Measurements from ENCODE around the gene CCDC70.
"Not testable (repeated sequence)": the region's sequence is repeated elsewhere in the genome, so short reads cannot be mapped to it uniquely, and the experiment has no call there.

Gene CCDC70

GRCh38 chr13:51865838-51866237 lies 4.1 kb downstream of the CCDC70 start:
- no peak for DNase-seq

GRCh38 chr13:51867062-51867461 lies 5.3 kb downstream of the CCDC70 start:
- no peak for DNase-seq

DNA sequence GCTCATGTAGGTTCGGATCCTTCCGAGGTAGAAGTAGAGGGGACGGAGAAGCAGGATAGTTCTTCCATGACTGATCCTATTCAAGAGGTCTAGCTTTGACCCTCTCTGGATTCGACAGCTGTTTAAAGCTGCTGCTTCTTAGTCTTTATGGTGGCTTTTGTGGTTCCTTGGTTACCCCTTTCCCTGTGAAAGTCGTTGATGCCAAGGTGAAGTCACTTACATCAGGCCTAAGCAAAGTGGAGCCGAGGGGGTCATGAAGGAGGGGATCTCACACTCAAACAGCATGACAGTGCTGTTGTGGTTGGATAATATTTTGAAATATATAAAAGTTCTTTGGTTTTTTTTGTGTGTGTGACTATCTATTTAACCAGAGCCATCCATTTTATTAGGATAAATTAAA lies 8.1 kb downstream of the CCDC70 start:
- DNase-seq, result no peak

GRCh38 chr13:51870616-51871015 lies 8.8 kb downstream of the CCDC70 start:
- DNase-seq, result no peak

DNA sequence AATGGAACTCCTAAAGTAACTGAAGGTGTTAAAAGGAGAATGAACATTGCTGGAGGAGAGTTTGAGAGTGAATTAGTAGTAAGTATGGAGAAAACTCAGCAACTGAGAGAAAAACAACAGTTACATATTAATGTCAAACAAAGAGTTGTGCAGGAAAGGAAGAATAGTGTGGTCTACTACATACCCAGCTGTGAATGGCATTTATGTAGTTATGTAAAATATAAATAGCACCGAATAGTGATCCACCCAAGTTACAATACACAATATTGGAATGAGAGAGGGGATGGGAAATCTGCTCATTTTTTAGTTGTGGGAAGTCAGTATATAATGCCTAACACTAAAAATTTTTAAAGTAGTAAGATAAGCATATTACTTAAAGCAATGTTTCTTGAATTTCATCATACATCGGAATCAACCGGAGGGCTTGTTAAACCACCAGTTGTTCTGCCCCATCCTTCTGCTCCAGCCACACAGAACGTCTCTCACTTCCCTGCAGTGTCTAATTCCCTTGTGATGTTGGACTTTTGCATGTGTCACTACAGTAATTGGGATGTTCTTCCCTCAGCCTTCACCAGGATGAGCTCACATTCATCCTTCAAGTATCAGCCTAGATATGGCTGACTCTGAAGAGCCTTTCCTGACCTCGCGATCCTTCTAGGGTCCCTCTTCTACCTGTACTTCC lies 11.5 kb downstream of the CCDC70 start:
- no peak for DNase-seq

DNA sequence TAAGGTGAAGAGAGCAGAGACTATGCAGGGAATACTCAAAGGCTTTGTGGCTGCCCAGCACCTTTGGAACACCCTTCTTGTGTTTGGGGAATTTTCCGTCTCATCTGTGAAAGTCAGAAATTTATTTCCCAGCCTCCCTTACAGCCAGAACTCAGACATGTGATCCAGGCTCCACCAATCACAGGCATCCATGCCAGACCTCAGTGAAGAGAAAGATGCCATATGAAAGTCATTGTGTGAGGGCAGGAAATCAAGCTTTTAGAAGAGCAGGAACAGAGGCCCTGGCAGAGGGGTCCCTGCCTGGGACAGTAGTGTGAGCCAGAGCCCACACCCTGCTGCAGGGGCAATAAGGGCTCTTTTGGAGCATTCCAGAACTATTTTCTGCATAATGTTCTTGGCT lies 12.1 kb downstream of the CCDC70 start:
- no peak for DNase-seq

DNA sequence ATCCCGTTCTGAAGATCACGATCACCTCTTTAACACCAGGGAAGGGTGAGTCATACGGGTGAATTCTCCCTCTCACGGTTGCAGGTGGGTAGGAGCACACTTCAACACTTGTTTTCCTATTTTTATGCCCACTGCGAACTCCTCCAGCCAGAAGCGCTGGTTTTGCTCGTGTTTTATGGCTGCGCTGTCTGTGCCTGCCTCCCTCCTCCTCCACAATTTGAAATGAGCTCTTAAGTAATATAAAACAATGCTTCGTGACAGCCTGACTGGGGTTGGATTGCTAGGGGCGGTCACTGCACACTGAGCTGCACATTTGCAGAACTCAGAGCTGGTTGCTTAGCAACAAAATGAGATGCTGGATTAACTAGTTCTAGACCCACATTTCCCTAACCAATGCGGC lies 12.9 kb downstream of the CCDC70 start:
- DNase-seq, result no peak

DNA sequence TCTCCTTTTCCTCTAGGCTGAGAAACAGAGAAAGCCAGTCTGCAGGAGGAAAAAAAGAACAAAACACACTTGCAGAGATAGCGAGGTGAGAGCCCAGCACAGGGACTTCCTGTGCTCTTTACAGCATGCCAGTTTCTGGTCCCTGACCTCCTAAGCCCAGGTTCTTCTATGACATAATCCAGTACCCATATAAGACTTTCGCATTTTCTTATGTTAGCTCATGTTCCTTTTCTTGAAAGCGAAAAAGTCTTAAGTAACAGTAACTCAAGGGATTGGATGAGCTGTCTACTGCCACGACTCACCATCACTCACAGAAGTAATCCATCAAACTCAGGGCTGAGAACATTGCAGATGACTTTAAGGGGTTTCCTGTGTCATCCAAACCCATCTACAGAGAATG lies 17.4 kb downstream of the CCDC70 start:
- no peak for DNase-seq

DNA sequence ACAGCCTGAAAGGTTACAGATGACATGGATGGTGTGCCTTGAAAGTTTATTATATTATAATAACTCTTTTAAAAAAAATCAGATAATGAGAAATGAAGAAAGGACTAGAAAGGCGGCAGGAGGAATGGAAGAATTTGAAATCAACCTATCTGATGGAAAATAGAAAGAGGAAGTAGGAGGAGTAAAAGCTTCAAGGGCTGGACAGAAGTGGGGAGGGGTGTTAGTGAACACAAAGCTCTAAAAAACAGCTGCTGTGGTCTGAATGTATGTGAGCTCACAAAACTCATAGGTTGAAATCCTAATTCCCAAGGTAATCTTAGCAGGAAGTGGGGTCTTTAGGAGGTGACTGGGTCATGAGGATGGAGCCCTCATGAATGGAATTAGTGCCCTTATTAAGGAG lies 19.5 kb downstream of the CCDC70 start:
- DNase-seq, result no peak

DNA sequence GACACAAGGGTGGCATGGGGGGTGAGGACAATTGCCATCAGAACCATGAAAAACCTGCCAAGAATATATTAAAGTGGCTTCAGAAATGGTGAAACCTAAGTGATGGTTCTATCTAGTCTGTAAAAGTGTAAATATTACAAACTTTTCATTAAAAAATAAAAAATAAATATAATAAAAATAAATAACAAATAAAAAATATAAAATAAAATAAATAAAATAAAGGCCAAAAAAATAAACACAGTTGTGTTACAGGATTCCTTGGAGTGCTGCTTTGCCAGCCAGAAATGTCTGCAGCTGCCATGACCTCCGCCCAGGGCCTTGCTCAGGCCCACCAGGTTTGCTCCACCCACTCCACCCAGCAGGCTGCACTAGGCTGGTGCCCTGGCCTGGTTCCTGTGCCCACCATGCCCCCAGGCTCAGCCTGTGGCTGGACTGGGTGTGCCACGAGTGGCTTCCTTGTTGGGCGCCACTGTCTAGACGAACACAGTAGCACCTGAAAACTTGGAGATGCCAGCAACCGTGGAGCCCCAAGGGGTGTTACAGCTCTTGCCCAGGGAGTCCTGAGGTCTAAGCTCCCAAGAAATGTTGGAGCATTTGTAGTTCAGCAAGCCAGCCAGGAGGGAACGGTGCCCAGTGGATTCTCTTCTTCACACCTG lies 20.9 kb downstream of the CCDC70 start:
- no peak for DNase-seq

DNA sequence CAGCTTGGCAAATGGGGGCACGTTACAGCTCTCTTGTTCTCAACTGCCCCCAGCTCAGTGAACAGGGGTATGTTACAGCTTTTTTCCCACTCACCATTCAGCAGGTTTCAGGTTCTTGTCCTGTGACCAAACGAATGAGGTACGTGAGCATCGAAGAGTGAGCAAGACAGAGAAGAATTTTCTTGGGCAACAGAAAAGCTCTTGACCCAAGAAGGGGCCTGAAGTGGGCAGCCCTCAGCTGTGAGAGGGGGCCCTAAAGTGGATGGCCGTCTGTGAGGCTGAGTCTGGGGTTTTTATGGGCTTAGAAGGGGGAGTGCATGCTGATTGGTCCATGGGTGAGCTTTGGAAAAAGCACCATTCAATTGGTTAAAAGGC lies 21.4 kb downstream of the CCDC70 start:
- DNase-seq, result no peak

DNA sequence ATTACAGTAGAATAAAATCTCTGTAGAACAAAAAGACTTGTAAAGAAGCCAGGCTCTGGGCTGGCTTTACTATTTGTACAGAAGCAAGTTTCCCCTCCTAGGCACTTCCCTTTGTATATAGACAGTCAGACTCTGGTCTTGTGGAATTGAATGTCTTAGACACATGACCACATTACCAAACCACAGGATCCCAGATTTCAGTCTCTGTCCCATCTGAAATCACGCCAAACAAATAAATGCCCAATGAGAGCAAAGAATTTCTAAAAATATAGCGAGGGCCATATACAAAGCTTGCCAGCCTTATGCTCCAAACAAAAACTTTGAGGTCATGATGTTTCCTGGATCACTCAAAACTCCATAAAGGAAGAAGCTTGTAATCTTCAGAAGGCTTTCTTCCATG lies 23.9 kb downstream of the CCDC70 start:
- no peak for DNase-seq

DNA sequence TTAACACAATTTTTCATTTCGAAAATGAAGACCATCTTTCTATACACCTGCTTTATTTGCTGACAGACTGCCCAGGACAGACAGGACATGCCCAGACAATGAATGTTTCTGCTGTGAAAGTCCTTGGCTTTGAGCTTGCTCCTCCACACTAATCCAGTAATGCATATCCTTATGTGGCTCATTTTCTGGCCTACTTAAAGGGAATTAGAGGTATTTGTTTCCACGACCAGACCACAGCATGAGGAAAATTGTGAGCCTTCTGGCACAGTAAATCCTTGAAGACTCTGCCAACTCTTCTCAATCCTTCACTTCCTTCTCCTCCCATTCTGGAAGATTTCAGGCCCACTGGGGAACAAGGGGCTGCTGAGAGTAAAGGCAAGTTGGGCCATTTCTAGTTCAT lies 25.7 kb downstream of the CCDC70 start:
- DNase-seq, result no peak

DNA sequence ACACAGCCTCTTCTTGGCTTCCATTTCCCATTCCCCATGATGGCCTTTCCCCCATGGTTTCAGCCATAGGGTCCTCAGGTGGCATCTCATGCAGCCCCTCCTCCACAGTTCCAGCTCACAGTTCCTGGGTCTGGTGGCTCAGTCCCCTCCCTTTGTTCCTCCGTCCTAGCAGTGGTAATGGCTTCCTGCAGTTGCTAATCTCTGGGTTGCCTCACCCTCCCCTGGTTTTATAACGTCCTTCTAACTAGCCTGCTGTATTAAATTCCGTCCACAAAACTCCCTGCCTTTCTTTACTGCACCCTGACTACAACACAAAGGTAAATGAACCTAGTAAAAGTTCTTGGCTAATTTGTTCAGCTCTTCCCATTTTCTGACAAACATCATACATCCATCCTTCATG lies 30.9 kb downstream of the CCDC70 start:
- DNase-seq, result no peak

GRCh38 chr13:51894239-51894638 lies 32.5 kb downstream of the CCDC70 start:
- no peak for DNase-seq

GRCh38 chr13:51895906-51896888 lies 34.4 kb downstream of the CCDC70 start:
- peak; percentile 51 for DNase-seq

GRCh38 chr13:51900471-51900870 lies 38.7 kb downstream of the CCDC70 start:
- no peak for DNase-seq

GRCh38 chr13:51902776-51903175 lies 41.0 kb downstream of the CCDC70 start:
- no peak for DNase-seq

GRCh38 chr13:51905787-51906186 lies 44.0 kb downstream of the CCDC70 start:
- no peak for DNase-seq

DNA sequence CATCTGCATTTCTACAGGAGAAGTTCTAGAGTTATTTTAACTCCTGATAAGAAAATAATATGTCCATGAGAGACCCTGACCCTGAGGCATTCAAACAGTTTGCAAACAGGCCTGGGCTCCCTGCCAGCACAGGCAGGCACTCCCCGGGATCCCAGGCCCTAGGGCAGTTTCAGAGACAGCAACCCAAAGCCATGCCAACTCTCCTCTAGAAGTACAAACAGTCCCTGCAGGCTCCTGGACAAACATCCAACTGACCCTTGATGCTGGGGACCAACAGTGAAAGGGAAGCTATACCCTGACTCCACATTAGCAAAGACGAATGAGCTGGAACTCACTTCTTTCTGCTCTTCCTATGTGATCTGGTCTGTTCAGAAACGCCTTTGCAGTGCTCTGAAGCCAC lies 44.8 kb downstream of the CCDC70 start:
- no peak for DNase-seq

- DNase-seq, result no peak
These were observed 45.4 kb downstream of the CCDC70 start for GRCh38 chr13:51907040-51907732.

DNA sequence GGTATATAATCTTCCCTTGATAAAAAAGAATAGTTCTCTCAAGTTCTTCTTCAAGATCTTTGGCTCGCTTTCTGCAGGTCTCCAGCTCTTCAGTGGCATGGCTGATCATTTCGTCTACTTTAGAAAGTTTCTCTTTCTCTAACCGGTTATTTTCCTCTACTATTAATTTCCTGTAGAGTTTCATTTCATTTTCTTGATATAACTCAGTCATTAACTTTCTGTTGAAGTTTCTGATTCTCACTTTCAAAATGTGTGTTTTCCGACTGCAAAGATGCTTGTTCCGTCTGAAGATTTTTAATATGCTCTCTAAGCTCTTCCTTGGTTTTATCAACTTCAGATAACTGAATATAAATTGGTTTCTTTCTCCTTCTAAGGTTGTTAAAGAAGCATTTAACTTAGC lies 47.5 kb downstream of the CCDC70 start:
- not testable (repeated sequence) for DNase-seq

GRCh38 chr13:51910508-51910907 lies 48.7 kb downstream of the CCDC70 start:
- no peak for DNase-seq

All from femur (tissue), 1 donor.